Measurements from ENCODE around the gene BCAT1. TPM values are rescaled to one million over a fixed set of nuclear protein-coding genes. Genes with fewer than 3 reads are reported as not detected.
"Not testable (repeated sequence)": the region's sequence is repeated elsewhere in the genome, so short reads cannot be mapped to it uniquely, and the experiment has no call there.

BCAT1 gene
- total RNA-seq, 1 donor from 2014 or later = 39.7 TPM

DNA sequence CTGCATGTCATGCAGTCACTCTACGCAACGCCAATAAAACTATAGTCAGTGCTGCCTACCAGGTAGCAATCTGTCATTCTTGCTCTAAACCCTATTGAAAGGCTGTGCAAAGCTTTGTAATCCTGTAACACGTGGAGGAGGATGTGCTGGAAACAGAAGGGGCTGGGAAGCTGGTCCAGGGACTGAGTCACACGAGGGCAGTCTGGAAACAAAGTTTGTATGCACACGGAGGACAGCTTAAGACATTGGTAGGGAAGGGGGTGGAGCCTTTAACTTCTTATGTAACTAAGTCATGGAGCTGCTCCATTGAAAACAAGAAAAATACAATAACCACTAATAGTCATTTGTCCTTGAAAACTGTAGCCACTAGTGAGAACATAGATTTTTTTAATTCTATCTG is 128.0 kb downstream of the BCAT1 start:
- intact Hi-C loops (cut with micrococcal nuclease) = no loop called here

DNA sequence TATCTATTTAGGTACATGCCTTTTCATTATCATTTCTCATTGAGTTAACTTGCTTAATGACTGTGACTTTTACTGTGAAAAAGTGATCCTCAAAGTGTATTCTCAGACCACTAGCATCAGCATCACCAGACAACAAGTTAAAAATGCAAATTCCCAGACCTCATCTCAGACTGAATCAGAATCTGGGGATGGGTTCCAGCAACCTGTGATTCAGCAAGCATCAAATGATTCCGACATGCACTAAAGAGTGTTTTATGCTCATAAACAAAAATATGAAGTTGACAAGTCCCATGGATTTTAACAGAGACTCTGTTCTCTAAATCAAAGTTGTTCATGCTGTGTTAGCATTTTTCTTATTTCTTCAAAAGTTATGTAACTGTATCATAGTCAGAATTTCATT is 130.6 kb downstream of the BCAT1 start:
- intact Hi-C loops (cut with micrococcal nuclease) = no loop called here

DNA sequence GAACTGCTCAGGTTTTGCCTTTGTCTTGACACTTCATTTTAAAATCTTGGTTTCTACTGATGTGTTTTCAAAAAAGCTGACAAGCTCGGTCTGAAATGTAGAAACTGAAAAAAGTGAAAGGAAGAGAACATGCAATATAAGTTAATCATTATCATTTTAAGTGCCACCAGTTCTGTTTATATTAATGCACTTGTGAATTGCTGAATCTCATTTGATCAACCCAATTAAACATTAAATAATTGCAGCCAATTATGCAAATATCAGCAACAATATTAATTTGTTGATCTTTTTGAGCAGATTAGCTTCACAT is 133.8 kb downstream of the BCAT1 start:
- intact Hi-C loops (cut with micrococcal nuclease) = loop anchor here (1.0 kb wide), 1 partner anchor 236 kb away; no protein-coding TSS in a partner anchor

DNA sequence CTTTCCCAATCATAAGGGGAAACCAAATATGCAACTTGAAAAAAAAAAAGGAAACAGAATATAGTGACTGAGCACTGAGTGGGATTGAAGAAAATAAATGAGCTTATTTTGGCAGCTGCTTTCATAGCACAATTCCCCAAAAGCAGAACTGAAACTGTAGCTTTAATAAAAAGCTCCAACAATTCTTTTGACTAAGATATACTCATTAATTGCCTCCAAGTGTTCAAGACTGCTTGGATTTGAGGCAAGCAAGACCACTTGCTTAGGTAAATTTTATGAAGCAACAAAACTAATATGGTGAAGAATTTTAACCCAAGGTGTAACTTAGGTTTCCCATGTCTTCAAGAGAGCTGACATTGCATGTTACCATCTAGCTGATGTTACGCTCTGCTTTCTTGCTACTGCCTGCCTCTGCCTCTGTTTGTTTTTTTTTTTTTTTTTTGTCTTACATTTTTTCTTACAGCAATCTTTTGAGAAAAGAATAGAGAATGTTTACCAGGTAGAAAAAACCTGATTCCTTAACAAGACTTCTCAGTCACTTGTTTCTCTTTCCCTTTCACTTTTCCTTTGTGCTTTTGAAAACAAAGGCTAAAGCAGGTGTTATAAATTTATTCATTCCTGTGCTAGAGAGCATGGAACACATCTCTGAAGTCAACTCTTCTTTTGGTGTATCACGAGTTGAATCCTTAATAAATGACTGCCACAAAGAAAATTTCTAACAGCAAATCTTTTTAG is 134.4 kb downstream of the BCAT1 start:
- intact Hi-C loops (cut with micrococcal nuclease) = loop anchor here (1.0 kb wide), 4 partner anchors 19 to 237 kb away; no protein-coding TSS in a partner anchor

DNA sequence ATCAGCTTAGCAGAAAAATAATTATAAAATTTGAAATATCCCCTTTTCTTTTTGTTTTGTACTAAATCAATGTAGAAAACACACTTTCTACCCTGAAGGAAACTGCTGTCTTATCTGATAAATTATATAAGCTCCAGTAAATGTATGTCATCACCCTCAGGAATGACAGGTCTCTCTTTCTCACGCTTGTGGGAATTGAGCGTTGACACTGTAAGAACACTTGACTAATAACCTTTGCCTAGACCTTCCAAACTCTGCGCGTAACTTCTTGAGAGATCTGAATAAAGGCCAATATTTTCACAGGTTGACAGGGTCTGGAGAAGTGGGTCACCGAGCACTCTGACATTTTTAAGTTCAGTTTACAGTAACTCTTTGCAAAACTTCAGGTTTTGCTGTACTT is 138.5 kb downstream of the BCAT1 start:
- intact Hi-C loops (cut with micrococcal nuclease) = no loop called here

DNA sequence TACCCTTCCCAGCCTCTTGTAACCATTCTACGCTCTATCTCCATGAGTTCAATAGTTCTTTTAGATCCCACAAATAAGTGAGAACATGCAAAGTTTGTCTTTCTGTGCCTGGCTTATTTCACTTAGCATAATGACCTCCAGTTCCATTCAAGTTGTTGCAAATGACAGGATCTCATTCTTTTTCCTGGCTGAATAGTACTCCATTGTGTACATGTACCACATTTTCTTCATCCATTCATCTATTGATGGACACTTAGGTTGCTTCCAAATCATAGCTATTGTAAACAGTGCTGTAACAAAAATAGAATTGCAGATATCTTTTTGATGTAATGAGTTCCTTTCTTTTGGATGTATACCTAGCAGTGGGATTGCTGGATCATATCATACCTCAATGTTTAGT is 139.6 kb downstream of the BCAT1 start:
- intact Hi-C loops (cut with micrococcal nuclease) = not testable (repeated sequence)

DNA sequence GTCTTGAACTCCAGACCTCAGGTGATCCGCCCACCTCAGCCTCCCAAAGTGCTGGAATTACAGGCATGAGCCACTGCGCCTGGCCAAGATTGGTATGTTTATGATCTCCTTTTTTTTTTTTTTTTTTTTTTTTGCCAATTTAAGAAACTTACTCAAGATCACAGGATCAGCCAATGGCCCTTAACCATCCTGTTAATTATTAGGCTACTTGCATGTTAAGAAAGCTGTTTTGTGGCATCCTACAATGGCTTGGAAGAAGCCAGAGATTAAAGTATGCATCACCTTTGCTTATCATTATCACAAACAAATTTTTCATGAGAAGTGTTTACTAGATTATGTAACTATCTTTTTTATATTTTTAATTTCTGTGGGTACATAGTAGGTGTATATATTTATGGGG is 140.2 kb downstream of the BCAT1 start:
- intact Hi-C loops (cut with micrococcal nuclease) = no loop called here

DNA sequence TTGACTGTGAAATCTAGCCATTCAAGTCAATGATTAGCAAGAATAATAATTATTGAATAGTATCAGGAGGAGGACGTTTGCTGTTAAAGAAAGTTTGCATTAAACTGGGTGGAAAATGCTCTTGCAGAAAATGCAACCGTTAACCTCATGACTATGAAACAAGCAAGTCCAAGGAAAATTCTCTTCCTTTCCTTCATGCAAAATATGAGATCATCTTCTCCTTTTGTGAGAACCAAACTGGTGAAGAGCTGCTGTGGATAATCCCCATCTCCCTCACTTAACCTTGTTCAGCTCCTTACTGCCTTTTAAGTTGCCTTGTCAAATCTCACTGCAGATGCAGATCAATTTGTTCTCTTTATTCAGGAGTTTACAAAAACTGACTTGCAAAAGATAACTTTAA is 142.5 kb downstream of the BCAT1 start:
- intact Hi-C loops (cut with micrococcal nuclease) = no loop called here

DNA sequence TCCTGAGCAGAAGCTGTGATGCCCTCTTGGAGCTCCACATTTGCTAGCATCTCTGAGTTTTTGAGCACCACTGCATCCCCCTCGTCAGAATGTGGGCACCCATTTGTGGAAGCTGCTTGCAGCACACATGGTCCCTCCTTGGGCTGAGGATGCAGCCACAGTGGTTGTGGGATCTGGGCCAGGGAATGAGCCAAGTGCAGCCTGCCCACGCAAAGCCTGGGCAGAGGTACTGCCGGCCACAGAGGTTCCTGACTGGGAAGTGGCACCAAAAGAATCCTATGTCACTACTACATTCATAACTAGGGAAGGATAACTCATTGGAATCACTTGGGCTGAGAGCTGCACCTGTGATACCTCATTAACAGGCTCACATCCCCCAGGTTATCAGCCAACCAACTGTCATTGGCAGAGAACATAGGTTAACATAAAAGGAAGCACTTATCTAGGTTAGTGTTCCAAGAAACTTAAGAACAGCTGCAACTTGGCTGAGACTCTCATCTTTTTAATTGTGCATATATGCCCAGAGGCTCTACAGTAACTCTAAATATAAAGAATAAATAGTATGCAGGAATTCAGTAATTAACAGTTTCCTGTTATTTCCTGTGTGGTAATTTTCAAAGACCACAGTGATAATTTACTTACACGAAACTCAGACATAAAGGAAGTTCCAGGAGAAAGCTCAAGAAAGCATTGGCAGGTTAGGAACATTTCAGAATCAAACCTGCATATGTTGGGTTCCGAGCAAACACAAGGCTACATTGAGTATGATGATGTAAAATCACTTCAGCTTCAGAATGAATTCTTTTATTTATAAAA is 145.3 kb downstream of the BCAT1 start:
- intact Hi-C loops (cut with micrococcal nuclease) = no loop called here

DNA sequence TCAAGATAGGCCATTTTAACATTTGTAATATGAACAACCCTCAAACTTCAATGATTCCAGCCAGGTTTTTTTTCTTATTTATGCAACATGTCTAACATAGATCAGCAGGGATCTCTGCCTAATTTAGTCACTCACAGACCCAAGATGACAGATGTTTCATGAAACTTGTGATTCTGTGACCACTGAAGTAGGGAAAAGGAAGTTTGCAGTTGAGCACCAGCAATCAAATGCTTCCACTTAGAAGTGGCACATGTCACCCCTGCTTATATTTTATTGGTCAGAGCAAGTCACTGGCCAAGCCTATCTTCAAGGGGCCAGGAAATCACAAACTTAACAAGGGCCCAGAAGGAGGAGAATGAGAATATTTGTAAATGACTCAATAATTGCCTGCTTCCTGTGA is 150.6 kb downstream of the BCAT1 start:
- intact Hi-C loops (cut with micrococcal nuclease) = no loop called here

DNA sequence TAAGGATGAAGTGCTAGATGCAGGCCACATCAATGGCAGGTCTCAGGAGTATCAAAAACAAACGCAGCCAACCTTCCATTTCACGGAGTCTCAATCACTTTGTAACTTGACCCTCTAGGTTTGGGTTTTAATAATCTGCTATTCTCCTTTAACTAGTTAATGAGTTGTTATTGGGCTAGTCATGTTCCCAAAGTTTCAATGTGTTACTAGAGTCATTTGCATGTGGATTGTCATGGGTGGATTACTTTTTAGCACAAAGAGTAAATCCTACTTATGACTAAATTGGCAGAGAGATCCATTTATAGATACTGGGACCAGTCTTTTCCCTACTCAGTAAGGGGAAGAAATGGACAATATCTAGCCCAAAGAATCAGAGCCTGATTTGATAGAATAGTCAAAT is 151.0 kb downstream of the BCAT1 start:
- intact Hi-C loops (cut with micrococcal nuclease) = no loop called here

DNA sequence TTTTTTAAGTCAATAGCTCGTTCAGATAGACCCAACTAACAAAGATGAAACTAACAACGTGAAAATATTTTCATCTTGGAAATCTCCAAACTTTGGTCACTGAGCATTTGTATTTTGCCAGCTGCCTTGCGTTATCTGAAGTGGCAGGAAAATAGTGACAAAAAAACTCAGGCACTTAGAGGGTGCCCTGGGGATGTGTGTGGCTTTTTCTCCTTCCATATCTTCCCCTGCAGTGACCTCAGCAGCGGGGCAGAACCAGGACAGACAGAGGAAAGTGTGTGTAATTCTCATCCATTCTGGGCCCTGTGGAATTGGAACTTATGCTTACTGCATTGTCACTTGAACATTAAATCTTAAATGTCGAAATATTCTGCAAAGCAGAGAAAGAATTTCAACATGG is 152.0 kb downstream of the BCAT1 start:
- intact Hi-C loops (cut with micrococcal nuclease) = no loop called here

DNA sequence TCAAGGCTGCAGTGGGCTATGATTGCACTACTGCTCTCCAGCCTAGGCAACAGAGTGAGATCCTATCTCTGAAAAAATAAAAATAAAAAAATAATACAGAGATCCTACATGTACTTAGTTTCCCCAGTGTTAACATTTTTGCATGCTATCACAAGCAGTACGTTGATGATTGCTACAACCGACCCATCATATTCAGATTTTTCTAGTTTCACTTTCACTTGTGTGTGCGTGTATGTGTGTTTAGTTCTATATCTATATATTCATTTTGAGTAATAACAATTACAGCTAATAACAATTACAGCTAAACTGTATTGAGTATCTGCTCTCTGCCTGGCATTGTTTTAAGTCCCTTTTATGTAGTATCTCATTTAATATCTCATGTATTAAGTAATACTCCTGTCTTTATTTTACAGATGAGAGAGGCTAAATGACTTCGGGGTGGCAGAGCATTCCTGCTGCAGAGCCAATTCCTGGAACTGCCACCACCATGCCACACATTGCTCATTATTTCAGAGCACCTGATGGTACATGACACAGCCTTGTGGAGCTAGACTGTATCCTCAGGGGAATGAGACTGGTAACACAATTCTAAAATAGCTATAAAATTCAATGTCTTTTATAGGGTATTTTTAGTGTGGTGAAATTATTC is 153.1 kb downstream of the BCAT1 start:
- intact Hi-C loops (cut with micrococcal nuclease) = loop anchor here (1.0 kb wide), 2 partner anchors 18 to 43 kb away; no protein-coding TSS in a partner anchor

DNA sequence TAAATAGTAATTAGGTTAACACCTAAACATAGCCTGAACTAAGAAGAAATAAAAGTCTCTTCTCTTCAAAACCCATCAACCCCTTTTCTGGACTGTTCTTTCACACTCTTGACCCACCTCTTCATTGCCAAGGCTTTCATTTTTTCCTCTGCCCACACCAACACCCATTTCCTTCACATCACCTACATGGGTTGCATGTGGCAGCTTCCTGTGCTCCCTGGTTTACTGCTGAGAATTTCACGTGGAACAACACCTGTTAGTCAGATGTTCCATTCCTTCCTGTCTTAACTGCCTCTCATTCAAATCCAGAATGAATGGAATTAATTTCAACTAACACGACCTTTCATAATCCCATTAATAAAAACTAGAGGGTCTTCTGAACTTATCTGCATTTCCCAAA is 157.3 kb downstream of the BCAT1 start:
- intact Hi-C loops (cut with micrococcal nuclease) = no loop called here

DNA sequence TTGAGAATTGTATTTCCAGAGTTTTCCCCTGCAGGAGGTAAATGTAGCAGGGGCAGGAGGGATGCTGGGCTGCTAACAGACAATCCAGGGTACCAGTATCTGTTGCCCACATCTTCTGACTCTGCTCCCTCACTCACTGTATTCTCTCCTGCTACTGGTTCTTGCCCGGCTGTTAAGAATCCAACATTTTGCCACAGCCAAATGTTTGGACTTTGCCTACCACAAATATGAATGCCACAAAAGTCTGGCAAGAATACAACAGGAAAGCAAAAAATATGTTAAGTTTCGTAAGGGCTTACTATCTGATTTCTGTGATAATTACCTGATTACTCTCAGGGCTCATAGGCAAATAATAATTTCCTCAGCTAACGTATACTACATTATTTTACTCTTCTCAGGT is 160.0 kb downstream of the BCAT1 start:
- intact Hi-C loops (cut with micrococcal nuclease) = no loop called here

DNA sequence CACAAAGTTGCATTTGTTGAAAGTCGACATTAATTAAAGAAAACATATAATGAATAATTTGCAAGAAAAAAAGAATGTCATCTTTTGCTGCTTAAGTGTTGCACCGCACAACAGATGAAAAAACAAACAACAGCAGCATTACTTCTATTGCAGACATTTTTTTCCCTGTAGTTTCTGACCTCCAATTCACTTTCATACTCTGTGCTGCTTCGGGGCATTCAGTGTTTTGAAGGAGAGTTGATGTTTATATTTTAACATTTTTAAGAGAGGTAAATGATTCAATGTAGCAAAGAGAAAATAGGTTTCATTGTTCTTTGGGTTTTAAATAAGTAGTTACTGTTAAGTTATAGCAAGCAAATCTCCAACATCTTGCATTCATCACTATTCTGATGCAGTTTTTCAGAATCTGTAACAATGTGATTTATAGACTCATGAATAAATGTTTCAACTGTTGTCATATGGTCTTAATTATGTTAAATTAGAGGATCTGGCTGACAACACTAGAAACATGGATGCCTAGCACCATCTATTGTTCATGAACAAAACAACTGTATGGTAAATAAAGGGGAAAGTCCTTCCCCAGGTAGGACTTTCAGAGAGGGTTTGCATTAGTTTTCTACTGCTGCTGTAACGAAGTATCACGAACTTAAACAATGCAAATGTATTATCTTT is 168.1 kb downstream of the BCAT1 start:
- intact Hi-C loops (cut with micrococcal nuclease) = loop anchor here (1.0 kb wide), 1 partner anchor 1576 kb away; no protein-coding TSS in a partner anchor

DNA sequence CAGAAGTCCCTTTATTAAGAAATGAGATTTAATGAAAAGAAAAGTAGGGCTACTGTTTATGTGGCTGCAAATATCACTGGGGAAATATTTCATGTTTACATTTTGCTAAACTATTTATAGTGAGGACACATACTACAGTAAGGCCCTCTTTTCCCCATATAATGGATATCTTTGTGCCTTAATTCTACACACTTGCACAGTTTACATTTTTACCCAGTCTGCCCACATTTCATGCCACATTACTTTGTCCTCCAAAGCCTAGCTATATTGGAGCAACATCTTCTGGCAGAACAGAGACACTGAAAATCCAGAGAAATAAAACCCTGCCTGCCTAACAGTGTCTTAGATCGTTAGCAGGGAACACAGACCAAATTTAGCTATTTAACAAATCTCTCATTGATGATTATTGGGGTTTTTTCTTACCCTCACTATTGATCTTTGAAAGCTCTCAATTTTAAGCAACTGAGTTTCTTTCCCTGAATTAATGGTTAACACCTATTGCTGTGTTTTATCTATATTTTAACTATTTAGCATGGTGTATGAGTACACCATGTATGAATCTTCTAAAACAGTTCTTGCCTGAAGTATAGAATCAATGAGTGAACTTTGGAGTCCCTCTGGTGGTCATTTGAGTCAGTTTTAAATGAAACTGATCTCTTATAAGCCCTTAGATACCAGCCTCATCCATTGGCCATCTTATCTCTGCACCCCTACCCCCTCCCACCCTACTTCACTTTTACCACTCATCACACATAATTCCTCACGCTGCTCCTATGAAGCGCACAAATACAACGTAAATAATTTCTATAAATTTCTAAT is 170.2 kb downstream of the BCAT1 start:
- intact Hi-C loops (cut with micrococcal nuclease) = loop anchor here (1.0 to 10.0 kb wide), 7 partner anchors 58 to 1921 kb away; no protein-coding TSS in a partner anchor

DNA sequence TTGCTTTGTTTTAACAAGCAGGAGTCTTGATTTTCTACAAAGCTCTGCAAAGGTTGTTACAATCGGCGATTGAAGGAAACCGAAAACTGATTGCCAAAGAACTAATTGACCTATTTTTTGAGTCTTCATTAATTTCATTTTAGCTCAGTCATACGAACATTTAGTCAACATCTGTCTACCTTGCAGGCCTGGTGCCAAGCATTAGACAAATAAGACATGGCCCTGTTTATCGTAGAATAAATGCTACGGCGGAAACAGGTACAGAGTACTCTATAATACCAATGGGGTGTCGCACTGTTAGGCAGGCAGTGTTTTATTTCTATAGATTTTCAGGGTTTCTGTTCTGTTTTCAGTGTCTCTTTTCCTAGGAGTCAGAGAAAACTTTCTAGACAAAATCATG is 171.5 kb downstream of the BCAT1 start:
- intact Hi-C loops (cut with micrococcal nuclease) = loop anchor here (5.0 to 10.0 kb wide), 4 partner anchors 215 to 1920 kb away; no protein-coding TSS in a partner anchor

DNA sequence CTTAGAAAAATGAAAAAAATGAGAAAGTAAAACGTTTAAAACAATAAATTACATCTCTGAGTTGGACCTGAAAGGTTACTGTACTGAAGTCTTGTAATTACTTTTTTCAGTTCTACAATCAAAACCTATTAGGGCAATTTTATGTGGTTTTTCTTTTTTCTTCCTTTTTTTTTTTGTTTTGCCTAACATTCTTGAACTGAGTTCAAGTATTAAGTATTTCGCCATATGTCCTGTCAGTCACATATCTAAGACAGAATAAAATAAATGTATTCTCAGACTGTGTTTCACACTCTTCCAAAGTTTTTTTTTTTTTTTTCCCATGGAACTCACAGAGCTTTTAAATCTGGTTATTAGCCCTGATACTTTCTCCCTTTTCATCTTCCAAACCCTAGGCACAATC is 172.0 kb downstream of the BCAT1 start:
- intact Hi-C loops (cut with micrococcal nuclease) = loop anchor here (5.0 to 10.0 kb wide), 4 partner anchors 215 to 1920 kb away; no protein-coding TSS in a partner anchor

DNA sequence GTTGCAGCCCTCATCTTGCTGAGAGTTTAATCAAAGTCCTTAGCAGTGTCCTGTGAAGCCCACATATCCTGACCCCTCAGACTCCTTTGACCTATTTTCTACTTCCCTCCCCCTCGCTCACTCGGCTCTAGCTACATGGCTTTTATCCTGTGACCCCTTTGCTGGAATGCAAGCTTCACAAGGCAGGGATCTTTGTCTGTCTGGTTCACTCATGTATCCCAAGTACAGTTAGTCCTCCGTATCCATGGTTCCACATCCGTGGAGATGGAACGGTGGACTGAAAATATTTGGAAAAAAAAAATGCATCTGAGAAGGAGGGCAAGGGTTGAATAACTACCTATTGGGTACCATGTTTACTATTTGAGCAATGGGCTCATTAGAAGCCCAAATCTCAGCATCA is 173.8 kb downstream of the BCAT1 start:
- intact Hi-C loops (cut with micrococcal nuclease) = loop anchor here (5.0 to 10.0 kb wide), 4 partner anchors 213 to 1918 kb away; no protein-coding TSS in a partner anchor

Data from T-helper 1 cell treated with Interleukin-12 subunit alpha and Interleukin-12 subunit beta and Interleukin-4 antibody, amounts not matched to agents 30 ng/mL and 1 ng/mL, for 36 hours (primary cell).